Measurements from ENCODE around the gene ADCY9. TPM values are rescaled to one million over a fixed set of nuclear protein-coding genes. Genes with fewer than 3 reads are reported as not detected.
A peak's percentile ranks its signal among the peaks of the same experiment; 100 is the strongest.

ADCY9 gene
- total RNA-seq, 1 experiment from 2014 or later = 9.8 TPM

- H3K4me3 ChIP-seq (replicated peaks in 1 of 2; ENCODE audit: low read depth in 1 of 2, low read length in 2 of 2) = peak overlapping the region; percentile 17 to 33
- BruUV-seq (replicated peaks) = no TSS peak
- ChIA-PET CTCF (no interaction called here), POLR2A (interaction anchor here (1.1 kb wide), 1 partner anchor 126 kb away, joined by 3 read pairs; no protein-coding TSS in a partner anchor), RAD21 (ENCODE audit: low non-redundant PET in 1 of 2, low total read pairs in 2 of 2, uncharacterized antibody in 2 of 2, unreplicated experiment in 2 of 2) (interaction anchor here in 1 of 2 experiments (0.6 kb wide), 1 partner anchor 11 kb away, joined by 4 read pairs; no protein-coding TSS in a partner anchor)
- no peaks in the 10 kb centered on the region for H3K79me2 ChIP-seq (ENCODE audit: insufficient read depth, low read length)
- H3K9me2 ChIP-seq (ENCODE audit: insufficient read depth) = no peaks in the 10 kb centered on the region
- peak overlapping the region; percentile 55 for H3K27ac ChIP-seq (ENCODE audit: low read depth, low read length)
- H2AFZ ChIP-seq (ENCODE audit: low read depth, low read length, poor library complexity, severe bottlenecking) = no peak overlapping the region
- peaks cover 24 to 37% of the 10 kb centered on the region in 2 experiments; a peak in 3 of 4 replicates for H3K4me1 ChIP-seq (ENCODE audit: control insufficient read depth in 1 of 2, insufficient read depth in 2 of 2, low read length in 2 of 2)
- H3K27me3 ChIP-seq (ENCODE audit: insufficient read depth, low read length) = no peaks in the 10 kb centered on the region
- H3K36me3 ChIP-seq (ENCODE audit: control insufficient read depth in 1 of 2, insufficient read depth in 2 of 2, low read length in 2 of 2) = no peaks in the 10 kb centered on the region
- DNase-seq (ENCODE audit: low read depth, low spot score) (peak; percentile 15), ATAC-seq (peak; percentile 75)
- no peaks in the 10 kb centered on the region for H3K9me3 ChIP-seq (ENCODE audit: control insufficient read depth in 1 of 2, insufficient read depth in 1 of 2, low read depth in 1 of 2, low read length in 2 of 2)
- peak overlapping the region; percentile 26; the same call in 1 of the 2 replicates for H3K9ac ChIP-seq (ENCODE audit: low read length)
- peak; percentile 93 for TF ChIP-seq CEBPB (IDR thresholded peaks at IDR 0.05; ENCODE audit: low read depth)
- TF ChIP-seq SP1 (IDR thresholded peaks at IDR 0.05; ENCODE audit: low read depth) = 0 out of 2 replicates have a peak, but pooled peaks have one; percentile 17
- peak; percentile 28; the same call in 1 of the 2 replicates for TF ChIP-seq SIN3A (IDR thresholded peaks at IDR 0.05; ENCODE audit: low read depth)
- TF ChIP-seq MAX (IDR thresholded peaks at IDR 0.05) = peak; percentile 9; the same call in 1 of the 2 replicates
- no peak for TF ChIP-seq ATF3 (IDR thresholded peaks at IDR 0.05)
- no peak for TF ChIP-seq CTCF (IDR thresholded peaks at IDR 0.05 in 2 of 3, conservative IDR thresholded peaks at IDR 0.05 in 1 of 3; ENCODE audit: borderline replicate concordance in 1 of 3, insufficient read depth in 1 of 3, low read depth in 2 of 3, low read length in 2 of 3)
- TF ChIP-seq TCF7L2 (IDR thresholded peaks at IDR 0.05; ENCODE audit: borderline replicate concordance, extremely low read depth, insufficient read depth, insufficient read length) = peak; percentile 57
- TF ChIP-seq EZH2phosphoT487 (IDR thresholded peaks at IDR 0.05; ENCODE audit: borderline replicate concordance) = no peak
- intact Hi-C loops (cut with micrococcal nuclease) = no loop called here
- H4K20me1 ChIP-seq (ENCODE audit: insufficient read depth) = no peaks in the 10 kb centered on the region
- H3K4me2 ChIP-seq (ENCODE audit: low read length) = peak overlapping the region; percentile 68
Observed at GRCh38 chr16:4053301-4053845, 62.9 kb downstream of the ADCY9 start.

Data from HCT116 (cell line).